Activated CD8-positive, alpha-beta memory T cell treated with anti-CD3 and anti-CD28 coated beads for 1 hour (primary cell): ENCODE data around the gene ITSN2.
"Not testable (repeated sequence)": the region's sequence is repeated elsewhere in the genome, so short reads cannot be mapped to it uniquely, and the experiment has no call there.

Experiments
- DNase-seq, 2 donors: peaks; one replicate each; pipeline ENCODE4 v3.0.0-alpha.2; 2020; ENCODE audit warnings: low read depth in 1 of 2; ENCODE audit errors: extremely low read depth in 1 of 2

ITSN2 gene

GRCh38 chr2:24360050-24360962, at the start of gene ITSN2:
Gene ITSN2 (minus strand): TSS chr2:24360536. CDS start chr2:24328082, 32,454 bp downstream.
- peak; percentile 43 to 70 for DNase-seq

- no peak for DNase-seq
Measured at GRCh38 chr2:24409171-24409570, 48.8 kb upstream of the ITSN2 start.

- DNase-seq: not testable (repeated sequence)
Measured at GRCh38 chr2:24408704-24409103, 48.4 kb upstream of the ITSN2 start.

- no peak for DNase-seq
Measured at GRCh38 chr2:24404491-24404921, 44.2 kb upstream of the ITSN2 start.

GRCh38 chr2:24403832-24404212, 43.5 kb upstream of the ITSN2 start:
- no peak for DNase-seq

- DNase-seq: no peak
Measured at GRCh38 chr2:24403168-24403831, 43.0 kb upstream of the ITSN2 start.

- no peak for DNase-seq
Measured at GRCh38 chr2:24402242-24403097, 42.1 kb upstream of the ITSN2 start.

GRCh38 chr2:24400207-24400907, 40.0 kb upstream of the ITSN2 start:
- DNase-seq: no peak

GRCh38 chr2:24399434-24400206, 39.3 kb upstream of the ITSN2 start:
- no peak for DNase-seq

- DNase-seq: no peak
Measured at GRCh38 chr2:24394998-24395397, 34.7 kb upstream of the ITSN2 start.

- DNase-seq: no peak
Measured at GRCh38 chr2:24392542-24393059, 32.3 kb upstream of the ITSN2 start.

GRCh38 chr2:24385366-24385765, 25.0 kb upstream of the ITSN2 start:
- no peak for DNase-seq

- DNase-seq: peak; percentile 19 to 27
Measured at GRCh38 chr2:24382363-24383073, 22.2 kb upstream of the ITSN2 start.

- no peak for DNase-seq
Measured at GRCh38 chr2:24380820-24381219, 20.5 kb upstream of the ITSN2 start.

GRCh38 chr2:24375349-24376087, 15.2 kb upstream of the ITSN2 start:
- DNase-seq: no peak

GRCh38 chr2:24374301-24374700, 14.0 kb upstream of the ITSN2 start:
- no peak for DNase-seq

GRCh38 chr2:24372033-24372432, 11.7 kb upstream of the ITSN2 start:
- no peak for DNase-seq

GRCh38 chr2:24365826-24366225, 5.5 kb upstream of the ITSN2 start:
- no peak for DNase-seq
